Parathyroid adenoma (tissue), 2 donors: ENCODE results near the gene ST6GALNAC6.
"Not testable (repeated sequence)": the region's sequence is repeated elsewhere in the genome, so short reads cannot be mapped to it uniquely, and the experiment has no call there.

Experiments
- H2AFZ ChIP-seq: fragments of 300-600 bp; sonication (generic); one replicate; pipeline ENCODE4 v1.7.0; 2017; ENCODE audit warnings: antibody characterized with exemption, mild to moderate bottlenecking
- H3K27ac ChIP-seq: fragments of 300-600 bp; sonication (generic); one replicate; pipeline ENCODE4 v1.7.0; 2017
- H3K27me3 ChIP-seq: fragments of 300-600 bp; sonication (generic); one replicate; pipeline ENCODE4 v1.7.0; 2017; ENCODE audit warnings: low read length; ENCODE audit not compliant: control insufficient read depth, insufficient read depth
- H3K36me3 ChIP-seq: fragments of 300-600 bp; sonication (generic); one replicate; pipeline ENCODE4 v1.7.0; 2017; ENCODE audit warnings: low read length; ENCODE audit not compliant: control insufficient read depth, insufficient read depth
- H3K4me1 ChIP-seq: fragments of 300-600 bp; sonication (generic); one replicate; pipeline ENCODE4 v1.7.0; 2017; ENCODE audit warnings: control low read depth
- H3K4me2 ChIP-seq: fragments of 300-600 bp; sonication (generic); one replicate; pipeline ENCODE4 v1.7.0; 2017; ENCODE audit warnings: low read length
- H3K4me3 ChIP-seq: fragments of 300-600 bp; sonication (generic); one replicate; pipeline ENCODE4 v1.7.0; 2017; ENCODE audit warnings: low read depth, low read length
- H3K79me2 ChIP-seq: fragments of 300-600 bp; sonication (generic); one replicate; pipeline ENCODE4 v1.7.0; 2017; ENCODE audit warnings: control low read depth
- H3K9ac ChIP-seq: fragments of 300-600 bp; sonication (generic); one replicate; pipeline ENCODE4 v1.7.0; 2017; ENCODE audit warnings: mild to moderate bottlenecking
- H3K9me3 ChIP-seq: fragments of 300-600 bp; sonication (generic); one replicate; pipeline ENCODE4 v1.7.0; 2017; ENCODE audit warnings: low read length; ENCODE audit not compliant: control insufficient read depth
- CTCF ChIP-seq: fragments of 300-600 bp; sonication (generic); IDR thresholded peaks from one replicate; pipeline ENCODE4 v1.7.0; 2017; ENCODE audit warnings: antibody characterized with exemption, mild to moderate bottlenecking
- donor health status: primary hyperparathyroidism.

The ST6GALNAC6 gene

DNA sequence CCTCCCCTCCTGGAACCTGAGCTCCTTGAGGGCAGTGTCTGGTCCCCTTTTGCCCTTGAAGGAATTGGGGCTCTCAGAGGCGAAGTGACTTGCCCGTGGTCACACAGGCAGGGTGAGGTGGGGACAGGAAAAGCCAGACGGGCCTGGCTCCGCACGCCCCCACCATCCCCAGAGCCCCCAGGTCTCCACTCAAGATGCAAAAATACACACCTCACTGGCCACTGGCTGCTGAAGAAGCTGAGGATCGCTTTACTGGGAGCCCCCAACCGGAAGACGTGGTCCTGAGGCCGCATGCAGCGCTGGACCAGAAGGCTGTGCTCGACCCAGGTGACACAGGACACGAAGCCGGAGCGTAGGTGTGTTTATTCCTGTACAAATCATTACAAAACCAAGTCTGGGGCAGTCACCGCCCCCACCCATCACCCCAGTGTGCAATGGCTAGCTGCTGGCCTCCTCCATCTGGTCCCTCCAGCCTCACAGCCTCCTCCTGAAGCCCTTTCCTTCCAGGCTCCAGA lies 14.4 kb downstream of the ST6GALNAC6 start:
- Histone ChIP-seq H3K36me3 (no peaks in the 10 kb centered on the region), H3K4me2 (no peak overlapping the region), H3K27ac (no peak overlapping the region), H3K79me2 (no peaks in the 10 kb centered on the region), H3K9ac (no peak overlapping the region), H2AFZ (no peak overlapping the region), H3K27me3 (no peaks in the 10 kb centered on the region), H3K4me3 (no peak overlapping the region), H3K9me3 (no peaks in the 10 kb centered on the region), H3K4me1 (peaks cover 3% of the 10 kb centered on the region)
- TF ChIP-seq CTCF = no peak

DNA sequence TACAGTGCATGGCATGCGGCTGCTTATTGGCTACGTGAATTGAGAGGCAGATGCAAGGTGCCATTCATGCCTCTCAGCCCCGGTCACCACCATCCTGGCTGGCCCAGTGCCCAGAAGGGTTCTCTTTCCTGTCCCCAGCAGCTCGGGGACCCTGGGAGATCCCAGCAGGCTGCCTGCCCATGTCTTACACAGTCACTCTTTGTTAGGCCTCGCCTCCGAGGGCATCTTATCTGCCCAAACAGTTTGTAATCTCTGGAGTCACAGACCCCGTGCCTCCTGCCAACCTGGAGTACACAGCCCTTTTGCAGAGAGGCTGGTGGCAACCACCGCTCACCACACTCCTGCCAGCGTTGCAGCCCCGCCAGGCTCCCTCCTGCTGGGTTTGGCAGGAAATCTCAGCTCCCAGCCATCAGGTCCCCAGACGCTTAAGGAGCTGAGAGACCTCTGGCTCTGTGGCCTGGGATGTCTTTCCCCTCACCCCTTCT lies 14.9 kb downstream of the ST6GALNAC6 start:
- H3K27ac ChIP-seq = no peak overlapping the region
- H3K4me2 ChIP-seq = no peak overlapping the region
- H3K4me1 ChIP-seq = peaks cover 3% of the 10 kb centered on the region
- no peaks in the 10 kb centered on the region for H3K79me2 ChIP-seq
- no peak overlapping the region for H3K4me3 ChIP-seq
- no peak for TF ChIP-seq CTCF
- no peaks in the 10 kb centered on the region for H3K36me3 ChIP-seq
- no peaks in the 10 kb centered on the region for H3K27me3 ChIP-seq
- no peak overlapping the region for H3K9ac ChIP-seq
- no peak overlapping the region for H2AFZ ChIP-seq
- no peaks in the 10 kb centered on the region for H3K9me3 ChIP-seq

DNA sequence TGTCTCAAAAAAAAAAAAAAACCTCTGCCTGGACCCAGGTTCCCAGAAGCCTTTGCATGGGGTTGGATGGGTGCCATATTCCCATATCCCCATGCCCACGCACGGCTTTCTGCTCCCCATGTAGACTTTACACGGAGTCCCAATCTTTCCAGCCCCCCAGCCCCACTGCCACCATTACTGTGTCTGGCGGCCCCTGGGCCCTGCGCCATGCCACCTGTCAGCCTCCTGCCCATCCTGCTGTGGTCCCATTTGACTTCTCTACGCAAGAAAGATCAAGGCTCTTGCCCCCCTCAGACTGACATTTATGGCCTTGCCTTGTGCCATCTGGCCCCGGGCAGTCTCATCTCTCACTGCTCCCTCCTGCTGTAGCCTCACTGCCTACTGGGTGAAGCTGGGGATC lies 15.4 kb downstream of the ST6GALNAC6 start:
- TF ChIP-seq CTCF = no peak
- Histone ChIP-seq H3K27me3 (no peaks in the 10 kb centered on the region), H3K36me3 (no peaks in the 10 kb centered on the region), H3K4me1 (peaks cover 3% of the 10 kb centered on the region), H3K9ac (no peak overlapping the region), H3K4me2 (no peak overlapping the region), H3K79me2 (no peaks in the 10 kb centered on the region), H3K9me3 (no peaks in the 10 kb centered on the region), H3K27ac (no peak overlapping the region), H3K4me3 (no peak overlapping the region), H2AFZ (no peak overlapping the region)

DNA sequence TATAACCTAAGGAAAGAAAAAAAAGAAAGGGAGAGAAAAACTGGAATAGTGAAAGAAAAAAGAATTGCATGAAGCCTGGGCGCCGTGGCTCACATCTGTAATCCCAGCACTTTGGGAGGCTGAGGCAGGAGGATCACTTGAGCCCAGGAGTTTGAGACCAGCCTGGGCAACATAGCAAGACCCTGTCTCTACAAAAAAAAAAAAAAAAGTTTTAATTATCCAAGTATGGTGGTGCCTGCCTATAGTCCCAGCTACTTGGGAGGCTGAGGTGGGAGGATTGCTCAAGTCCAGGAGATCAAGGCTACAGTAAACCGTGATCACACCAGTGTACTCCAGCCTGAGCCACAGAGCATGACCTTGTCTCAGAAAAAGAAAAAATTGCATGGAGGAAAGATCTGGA lies 17.7 kb downstream of the ST6GALNAC6 start:
- not testable (repeated sequence) for H3K27me3 ChIP-seq, H3K4me3 ChIP-seq, H3K36me3 ChIP-seq, H3K4me1 ChIP-seq, H3K27ac ChIP-seq, H3K79me2 ChIP-seq, H2AFZ ChIP-seq, H3K9me3 ChIP-seq, H3K4me2 ChIP-seq, H3K9ac ChIP-seq

GRCh38 chr9:127880143-127880542 lies 19.3 kb downstream of the ST6GALNAC6 start:
- Histone ChIP-seq H3K4me2 (no peak overlapping the region), H3K9me3 (no peaks in the 10 kb centered on the region), H2AFZ (no peak overlapping the region), H3K4me3 (no peak overlapping the region), H3K36me3 (no peaks in the 10 kb centered on the region), H3K4me1 (peaks cover 3% of the 10 kb centered on the region), H3K79me2 (no peaks in the 10 kb centered on the region), H3K27me3 (no peaks in the 10 kb centered on the region), H3K27ac (no peak overlapping the region), H3K9ac (no peak overlapping the region)
- no peak for TF ChIP-seq CTCF
